ENCODE measurements around the gene ZNF750. TPM values are rescaled to one million over a fixed set of nuclear protein-coding genes. Genes with fewer than 3 reads are reported as not detected.

ZNF750 gene
- total and polyA plus RNA-seq, 2 of the 13 experiments (the other 11 are each of a cell fraction or from before 2014, with no cell fraction given): not detected

DNA sequence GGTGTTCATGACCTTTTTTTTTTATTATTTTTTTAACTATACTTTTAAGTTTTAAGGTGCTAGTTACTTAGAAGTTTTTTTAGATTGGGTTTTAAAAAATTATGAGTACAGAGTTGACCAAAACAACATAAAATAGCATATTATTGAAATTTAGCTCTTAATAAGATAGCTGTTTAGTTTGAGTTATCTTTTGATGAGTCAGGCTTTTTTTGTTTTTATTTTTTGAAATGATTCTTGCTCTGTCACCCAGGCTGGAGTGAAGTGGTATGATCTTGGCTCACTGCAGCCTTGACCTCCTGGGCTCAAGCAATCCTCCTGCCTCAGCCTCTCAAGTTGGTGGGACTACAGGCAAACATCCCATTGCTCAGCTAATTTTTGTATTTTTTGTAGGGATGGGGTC is 13.6 kb downstream of the ZNF750 start:
- CTCF ChIA-PET (ENCODE audit: low intra/inter-chr PET ratio, low total read pairs): no interaction called here
- in situ Hi-C loops (cut with HindIII; ENCODE audit: extremely low pct_ligation_motif_present, low pct_unique_long_range_greater_than_20kb): no loop called here
- no peak for DNase-seq (ENCODE audit: low spot score)
- no peak for FAIRE-seq
- H3K4me3 ChIP-seq (replicated peaks in 1 of 3; ENCODE audit: insufficient read depth in 1 of 3, low read depth in 2 of 3, low read length in 3 of 3): no peak overlapping the region
- POLR2A ChIA-PET: no interaction called here
- H3K27ac ChIP-seq (ENCODE audit: extremely low read length, insufficient read depth, low read length): no peak overlapping the region
- no peak overlapping the region for H3K9ac ChIP-seq (ENCODE audit: insufficient read depth, low read depth, low read length)
- TF ChIP-seq MAFK (conservative IDR thresholded peaks at IDR 0.05 in 1 of 2, IDR thresholded peaks at IDR 0.05 in 1 of 2; ENCODE audit: low read length in 2 of 2): peak; percentile 80 to 92; a peak in 3 of 4 replicates
- TF ChIP-seq, protein P1, sequence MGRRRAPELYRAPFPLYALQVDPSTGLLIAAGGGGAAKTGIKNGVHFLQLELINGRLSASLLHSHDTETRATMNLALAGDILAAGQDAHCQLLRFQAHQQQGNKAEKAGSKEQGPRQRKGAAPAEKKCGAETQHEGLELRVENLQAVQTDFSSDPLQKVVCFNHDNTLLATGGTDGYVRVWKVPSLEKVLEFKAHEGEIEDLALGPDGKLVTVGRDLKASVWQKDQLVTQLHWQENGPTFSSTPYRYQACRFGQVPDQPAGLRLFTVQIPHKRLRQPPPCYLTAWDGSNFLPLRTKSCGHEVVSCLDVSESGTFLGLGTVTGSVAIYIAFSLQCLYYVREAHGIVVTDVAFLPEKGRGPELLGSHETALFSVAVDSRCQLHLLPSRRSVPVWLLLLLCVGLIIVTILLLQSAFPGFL (CRISPR knock-in tag; IDR thresholded peaks at IDR 0.05): no peak
- TF ChIP-seq MAFF (IDR thresholded peaks at IDR 0.05; ENCODE audit: low read depth, low read length): peak; percentile 83
- TF ChIP-seq, protein P2, sequence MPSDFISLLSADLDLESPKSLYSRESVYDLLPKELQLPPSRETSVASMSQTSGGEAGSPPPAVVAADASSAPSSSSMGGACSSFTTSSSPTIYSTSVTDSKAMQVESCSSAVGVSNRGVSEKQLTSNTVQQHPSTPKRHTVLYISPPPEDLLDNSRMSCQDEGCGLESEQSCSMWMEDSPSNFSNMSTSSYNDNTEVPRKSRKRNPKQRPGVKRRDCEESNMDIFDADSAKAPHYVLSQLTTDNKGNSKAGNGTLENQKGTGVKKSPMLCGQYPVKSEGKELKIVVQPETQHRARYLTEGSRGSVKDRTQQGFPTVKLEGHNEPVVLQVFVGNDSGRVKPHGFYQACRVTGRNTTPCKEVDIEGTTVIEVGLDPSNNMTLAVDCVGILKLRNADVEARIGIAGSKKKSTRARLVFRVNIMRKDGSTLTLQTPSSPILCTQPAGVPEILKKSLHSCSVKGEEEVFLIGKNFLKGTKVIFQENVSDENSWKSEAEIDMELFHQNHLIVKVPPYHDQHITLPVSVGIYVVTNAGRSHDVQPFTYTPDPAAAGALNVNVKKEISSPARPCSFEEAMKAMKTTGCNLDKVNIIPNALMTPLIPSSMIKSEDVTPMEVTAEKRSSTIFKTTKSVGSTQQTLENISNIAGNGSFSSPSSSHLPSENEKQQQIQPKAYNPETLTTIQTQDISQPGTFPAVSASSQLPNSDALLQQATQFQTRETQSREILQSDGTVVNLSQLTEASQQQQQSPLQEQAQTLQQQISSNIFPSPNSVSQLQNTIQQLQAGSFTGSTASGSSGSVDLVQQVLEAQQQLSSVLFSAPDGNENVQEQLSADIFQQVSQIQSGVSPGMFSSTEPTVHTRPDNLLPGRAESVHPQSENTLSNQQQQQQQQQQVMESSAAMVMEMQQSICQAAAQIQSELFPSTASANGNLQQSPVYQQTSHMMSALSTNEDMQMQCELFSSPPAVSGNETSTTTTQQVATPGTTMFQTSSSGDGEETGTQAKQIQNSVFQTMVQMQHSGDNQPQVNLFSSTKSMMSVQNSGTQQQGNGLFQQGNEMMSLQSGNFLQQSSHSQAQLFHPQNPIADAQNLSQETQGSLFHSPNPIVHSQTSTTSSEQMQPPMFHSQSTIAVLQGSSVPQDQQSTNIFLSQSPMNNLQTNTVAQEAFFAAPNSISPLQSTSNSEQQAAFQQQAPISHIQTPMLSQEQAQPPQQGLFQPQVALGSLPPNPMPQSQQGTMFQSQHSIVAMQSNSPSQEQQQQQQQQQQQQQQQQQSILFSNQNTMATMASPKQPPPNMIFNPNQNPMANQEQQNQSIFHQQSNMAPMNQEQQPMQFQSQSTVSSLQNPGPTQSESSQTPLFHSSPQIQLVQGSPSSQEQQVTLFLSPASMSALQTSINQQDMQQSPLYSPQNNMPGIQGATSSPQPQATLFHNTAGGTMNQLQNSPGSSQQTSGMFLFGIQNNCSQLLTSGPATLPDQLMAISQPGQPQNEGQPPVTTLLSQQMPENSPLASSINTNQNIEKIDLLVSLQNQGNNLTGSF (CRISPR knock-in tag; IDR thresholded peaks at IDR 0.05): no peak
- TF ChIP-seq SMAD1 (CRISPR knock-in tag; IDR thresholded peaks at IDR 0.05; ENCODE audit: borderline replicate concordance, low read depth): no peak
- TF ChIP-seq KAT2B (IDR thresholded peaks at IDR 0.05; ENCODE audit: borderline replicate concordance, low read depth, low read length): no peak
- no TSS peak for BruUV-seq (replicated peaks)
- peaks cover 18% of the 10 kb centered on the region for H3K4me1 ChIP-seq (ENCODE audit: insufficient read depth, low read length)
- no peak for ATAC-seq
- H3K9me3 ChIP-seq (ENCODE audit: low read length): no peaks in the 10 kb centered on the region
- H2AFZ ChIP-seq (ENCODE audit: low read length): no peak overlapping the region
- no peaks in the 10 kb centered on the region for H3K27me3 ChIP-seq (ENCODE audit: control insufficient read depth in 1 of 2, insufficient read depth in 2 of 2, low read length in 2 of 2)
- no peaks in the 10 kb centered on the region for H4K20me1 ChIP-seq (ENCODE audit: insufficient read depth, low read length)
- peaks cover 7 to 30% of the 10 kb centered on the region in 2 experiments; a peak in 4 of 5 replicates for H3K36me3 ChIP-seq (replicated peaks in 1 of 2; ENCODE audit: control insufficient read depth in 1 of 2, insufficient read depth in 2 of 2, low read length in 2 of 2)
- H3K79me2 ChIP-seq (ENCODE audit: insufficient read depth, low read length): no peaks in the 10 kb centered on the region
- H3K4me2 ChIP-seq (ENCODE audit: low read depth, low read length): no peak overlapping the region
- intact Hi-C loops (cut with micrococcal nuclease; ENCODE audit: unreplicated experiment): no loop called here
